Tibial nerve (tissue), 4 donors: ENCODE measurements around the gene CEACAM8.

ENCODE experiments used
- CTCF ChIP-seq, 5 experiments: fragments of 200-600 bp in 3 of 5; fragments of 450-650 bp in 2 of 5; sonication (generic) in 3 of 5; IDR thresholded peaks; one replicate each; pipeline ENCODE4 v1.5.1; 2016 to 2019; ENCODE audit warnings: antibody characterized with exemption in 5 of 5, mild to moderate bottlenecking in 3 of 5, moderate library complexity in 2 of 5
- EP300 ChIP-seq, 2 donors: sonication (generic); formaldehyde crosslinking; IDR thresholded peaks; one replicate each; pipeline ENCODE4 v1.6.1; 2017; ENCODE audit warnings: antibody characterized with exemption in 2 of 2, mild to moderate bottlenecking in 1 of 2
- POLR2A ChIP-seq, 2 donors: fragments of 450-650 bp; IDR thresholded peaks; one replicate each; pipeline ENCODE4 v1.6.1; 2017; ENCODE audit warnings: antibody characterized with exemption in 2 of 2, mild to moderate bottlenecking in 2 of 2, moderate library complexity in 2 of 2

GRCh38 chr19:42534391-42534790 is 60.3 kb downstream of the CEACAM8 start:
- TF ChIP-seq CTCF (IDR thresholded peaks at IDR 0.05) (no peak), POLR2A (IDR thresholded peaks at IDR 0.05) (no peak), EP300 (IDR thresholded peaks at IDR 0.05) (no peak)
